HepG2 (cell line): Measurements from ENCODE around the gene REPS2. TPM values are rescaled to one million over a fixed set of nuclear protein-coding genes. Genes with fewer than 3 reads are reported as not detected.

Experiments used
- ATAC-seq: fragments of 200-7000 bp; cut with Tn5 transposase; 3 replicates; pipeline ENCODE4 v1.9.1; 2020; ENCODE audit warnings: mild to moderate bottlenecking, moderate library complexity
- BruUV-seq: library from RNA; stranded (reverse); fragments of 400-500 nt; replicated peaks from 2 replicates; lab custom pipeline; 2021; lab: Mats Ljungman, UMichigan
- CTCF ChIA-PET: fragments of 300-600 bp; formaldehyde crosslinking; extraction: SDS; loops from one replicate; lab custom pipeline; 2021; ENCODE audit warnings: low total read pairs, inconsistent platforms, low intra/inter-chr PET ratio; lab: Yijun Ruan, JAX
- POLR2A ChIA-PET: fragments of 350-600 bp; sonication (Branson Sonifier 250); formaldehyde crosslinking; loops from one replicate; lab custom pipeline; 2020; ENCODE audit warnings: antibody characterized with exemption, inconsistent platforms; lab: Yijun Ruan, JAX
- DNase-seq: peaks from one replicate; pipeline ENCODE4 v3.0.0-alpha.2; 2015; ENCODE audit warnings: low spot score
- FAIRE-seq: peaks from 3 replicates; lab custom pipeline; 2011; peaks lifted over from hg19 to GRCh38; lab: Jason Lieb, UNC
- H2AFZ ChIP-seq: one replicate; pipeline ENCODE4 v1.6.1; 2011; ENCODE audit warnings: low read length, inconsistent platforms
- H3K27ac ChIP-seq: fragments of 300-600 bp; 3 replicates; pipeline ENCODE4 v1.8.0; 2011; ENCODE audit warnings: mixed run types, mild to moderate bottlenecking, mixed read lengths, low read length, inconsistent platforms; ENCODE audit not compliant: insufficient read depth; ENCODE audit errors: extremely low read length
- H3K27me3 ChIP-seq, 2 experiments: fragments of 200-600 bp in 1 of 2; 2 replicates in 1 of 2; 3 replicates in 1 of 2; pipeline versions ENCODE4 v1.6.0 to v1.8.0; 2011; ENCODE audit warnings: low read length in 2 of 2, mild to moderate bottlenecking in 2 of 2, moderate library complexity in 2 of 2, inconsistent platforms in 1 of 2; ENCODE audit not compliant: insufficient read depth in 2 of 2, control insufficient read depth in 1 of 2
- H3K36me3 ChIP-seq, 2 experiments: fragments of 200-600 bp in 1 of 2; replicated peaks in 1 of 2; 2 replicates in 1 of 2; 3 replicates in 1 of 2; pipeline versions ENCODE4 v1.5.1 to v1.8.0; 2011; ENCODE audit warnings: low read length in 2 of 2, inconsistent platforms in 1 of 2; ENCODE audit not compliant: insufficient read depth in 2 of 2, control insufficient read depth in 1 of 2
- H3K4me1 ChIP-seq: 2 replicates; pipeline ENCODE4 v1.5.1; 2012; ENCODE audit warnings: low read length, inconsistent platforms; ENCODE audit not compliant: insufficient read depth
- H3K4me2 ChIP-seq: 2 replicates; pipeline ENCODE4 v1.6.0; 2011; ENCODE audit warnings: low read depth, low read length, inconsistent platforms
- H3K4me3 ChIP-seq, 3 experiments: fragments of 200-600 bp in 1 of 3; sonication (generic), shearing (Covaris generic) in 1 of 3; replicated peaks in 1 of 3; 2 replicates each; pipeline ENCODE4 v1.5.1; 2011 to 2016; ENCODE audit warnings: low read length in 3 of 3, inconsistent platforms in 2 of 3, low read depth in 2 of 3, mild to moderate bottlenecking in 2 of 3, control low read depth in 1 of 3, mixed read lengths in 1 of 3; ENCODE audit not compliant: insufficient read depth in 1 of 3
- H3K79me2 ChIP-seq: one replicate; pipeline ENCODE4 v1.6.1; 2011; ENCODE audit warnings: low read length, inconsistent platforms; ENCODE audit not compliant: insufficient read depth
- H3K9ac ChIP-seq: 2 replicates; pipeline ENCODE4 v1.6.0; 2011; ENCODE audit warnings: mild to moderate bottlenecking, low read depth, low read length, inconsistent platforms; ENCODE audit not compliant: insufficient read depth
- H3K9me3 ChIP-seq: 2 replicates; pipeline ENCODE4 v1.5.1; 2012; ENCODE audit warnings: mild to moderate bottlenecking, low read length
- H4K20me1 ChIP-seq: 2 replicates; pipeline ENCODE4 v1.6.0; 2011; ENCODE audit warnings: inconsistent platforms, mild to moderate bottlenecking, low read length, moderate library complexity; ENCODE audit not compliant: insufficient read depth
- BCLAF1 ChIP-seq: fragments of 450-650 bp; IDR thresholded peaks from 2 replicates; pipeline ENCODE4 v1.6.1; 2017; ENCODE audit warnings: mild to moderate bottlenecking
- FOXC1 ChIP-seq: sonication (generic); formaldehyde crosslinking; IDR thresholded peaks from 2 replicates; pipeline ENCODE4 v1.8.0; 2022; ENCODE audit warnings: mild to moderate bottlenecking, missing genetic modification reagents, borderline replicate concordance
- GTF2F1 ChIP-seq: fragments of 150-350 bp; IDR thresholded peaks from 2 replicates; pipeline ENCODE4 v1.6.1; 2014; ENCODE audit warnings: low read length
- PATZ1 ChIP-seq: sonication (generic); formaldehyde crosslinking; IDR thresholded peaks from 2 replicates; pipeline ENCODE4 v1.4.0; 2020; ENCODE audit warnings: missing genetic modification reagents
- POLR2AphosphoS5 ChIP-seq: IDR thresholded peaks from 2 replicates; pipeline ENCODE4 v1.6.1; 2012; ENCODE audit warnings: low read depth, low read length
- RAD21 ChIP-seq: fragments of 450-650 bp; formaldehyde crosslinking; IDR thresholded peaks from 2 replicates; pipeline ENCODE4 v1.5.0; 2020; ENCODE audit warnings: mild to moderate bottlenecking
- RERE ChIP-seq: IDR thresholded peaks from 2 replicates; pipeline ENCODE4 v1.6.1; 2016; ENCODE audit warnings: low read depth, missing genetic modification reagents, missing compliant biosample characterization
- ZNF710 ChIP-seq: sonication (generic); formaldehyde crosslinking; IDR thresholded peaks from 2 replicates; pipeline ENCODE4 v1.5.0; 2020; ENCODE audit warnings: mild to moderate bottlenecking, missing genetic modification reagents, borderline replicate concordance
- WGBS: methylation state at CpG from one replicate; pipeline ENCODE4 v1.1.6; 2017; ENCODE audit warnings: low lambda C conversion rate; 5-methylcytosine and 5-hydroxymethylcytosine counted together
- in situ Hi-C: cut with HindIII; loops from 2 replicates; pipeline ENCODE4 v1.10.0; 2017; ENCODE audit warnings: low pct_unique_long_range_greater_than_20kb; ENCODE audit not compliant: extremely low pct_ligation_motif_present
- intact Hi-C: fragments of 100-400 bp; cut with micrococcal nuclease; formaldehyde crosslinking; loops from one replicate; pipeline ENCODE4 v1.10.0; 2022; ENCODE audit not compliant: unreplicated experiment
- polyA plus RNA-seq, 8 experiments: library from polyadenylated mRNA; depleted of rRNA in 3 of 8; stranded (reverse) in 7 of 8; unstranded in 1 of 8; fragments of >200 nt; fragmentation: Illumina TruSeq in 4 of 8; extraction: Trizol in 4 of 8; gene quantifications; 2 replicates each; pipeline versions ENCODE4 v1.2.1 to v1.2.3, GENCODE V29; 2011 to 2016; ENCODE audit warnings: low read depth in 4 of 8, missing spikeins in 1 of 8, mixed read lengths in 1 of 8; ENCODE audit not compliant: insufficient read depth in 1 of 8
- total RNA-seq, 5 experiments: library from RNA; depleted of rRNA; stranded (reverse); fragments of >200 nt; fragmentation: Illumina TruSeq; extraction: Trizol; gene quantifications; 2 replicates each; pipeline ENCODE4 v1.2.3, GENCODE V29; 2016; ENCODE audit warnings: low read depth in 1 of 5

Gene REPS2
- total and polyA plus RNA-seq, 2 of the 13 experiments (the other 11 are each of a cell fraction or from before 2014, with no cell fraction given) = 0.05 to 0.58 TPM

- in situ Hi-C loops (no loop called here), intact Hi-C loops (no loop called here)
- 30% methylated on average over 5 of the region's 5 CpGs for WGBS
- ATAC-seq (no peak), FAIRE-seq (no peak), DNase-seq (no peak)
- no peak overlapping the region for H3K27ac ChIP-seq
- no TSS peak for BruUV-seq
- H3K79me2 ChIP-seq = no peaks in the 10 kb centered on the region
- H3K36me3 ChIP-seq = no peaks in the 10 kb centered on the region
- ChIA-PET CTCF (no interaction called here), POLR2A (no interaction called here)
- H2AFZ ChIP-seq = no peak overlapping the region
- no peak overlapping the region for H3K4me2 ChIP-seq
- H3K4me3 ChIP-seq = no peak overlapping the region
- no peaks in the 10 kb centered on the region for H3K27me3 ChIP-seq
- no peaks in the 10 kb centered on the region for H4K20me1 ChIP-seq
- H3K9me3 ChIP-seq = no peaks in the 10 kb centered on the region
- no peaks in the 10 kb centered on the region for H3K4me1 ChIP-seq
- no peak overlapping the region for H3K9ac ChIP-seq
- no peak for TF ChIP-seq PATZ1 (CRISPR knock-in tag)
- no peak for TF ChIP-seq GTF2F1
- TF ChIP-seq POLR2AphosphoS5 = no peak
- TF ChIP-seq BCLAF1 = no peak
- TF ChIP-seq FOXC1 (CRISPR knock-in tag) = no peak
- TF ChIP-seq ZNF710 = no peak
- TF ChIP-seq RAD21 (CRISPR knock-in tag) = no peak
- TF ChIP-seq RERE = no peak
These were observed 107.0 kb downstream of the REPS2 start for GRCh38 chrX:17053502-17053901.
